Lung (tissue), 12 donors: Measurements from ENCODE around the gene COX7A2L. TPM values are rescaled to one million over a fixed set of nuclear protein-coding genes. Genes with fewer than 3 reads are reported as not detected.
"Not testable (repeated sequence)": the region's sequence is repeated elsewhere in the genome, so short reads cannot be mapped to it uniquely, and the experiment has no call there.

Experiments used
- ATAC-seq: fragments of 200-7000 bp; cut with Tn5 transposase; one replicate; pipeline ENCODE4 v1.9.1; 2020; ENCODE audit warnings: moderate number of reproducible peaks; ENCODE audit not compliant: insufficient read depth, low FRiP score
- DNase-seq, 3 donors: peaks; one replicate each; pipeline ENCODE4 v3.0.0-alpha.2; 2013 to 2017
- H3K27ac ChIP-seq, 2 donors: one replicate each; pipeline ENCODE4 v1.5.1; 2013; ENCODE audit warnings: mild to moderate bottlenecking in 2 of 2, moderate library complexity in 2 of 2, control low read depth in 1 of 2, inconsistent platforms in 1 of 2, low read depth in 1 of 2, low read length in 1 of 2
- H3K27me3 ChIP-seq, 3 donors: one replicate each; pipeline ENCODE4 v1.5.1; 2013; ENCODE audit warnings: low read length in 2 of 3; ENCODE audit not compliant: control insufficient read depth in 3 of 3, insufficient read depth in 3 of 3
- H3K36me3 ChIP-seq, 4 donors: one replicate each; pipeline ENCODE4 v1.5.1; 2013; ENCODE audit warnings: low read length in 4 of 4, mild to moderate bottlenecking in 1 of 4, moderate library complexity in 1 of 4; ENCODE audit not compliant: control insufficient read depth in 4 of 4, insufficient read depth in 4 of 4
- H3K4me1 ChIP-seq, 5 donors: one replicate each; pipeline ENCODE4 v1.5.1; 2013; ENCODE audit warnings: low read length in 5 of 5, mild to moderate bottlenecking in 2 of 5, moderate library complexity in 1 of 5; ENCODE audit not compliant: control insufficient read depth in 5 of 5, insufficient read depth in 5 of 5
- H3K4me3 ChIP-seq: one replicate; pipeline ENCODE4 v1.5.1; 2013; ENCODE audit warnings: mild to moderate bottlenecking, control low read depth, moderate library complexity
- H3K9ac ChIP-seq, 2 donors: one replicate each; pipeline ENCODE4 v1.5.1; 2013; ENCODE audit warnings: low read length in 2 of 2, control low read depth in 1 of 2; ENCODE audit not compliant: insufficient read depth in 1 of 2
- H3K9me3 ChIP-seq, 4 donors: one replicate each; pipeline ENCODE4 v1.5.1; 2013; ENCODE audit warnings: low read length in 3 of 4, mild to moderate bottlenecking in 1 of 4, moderate library complexity in 1 of 4; ENCODE audit not compliant: control insufficient read depth in 4 of 4, insufficient read depth in 3 of 4
- WGBS, 2 donors: extraction: QIAGEN DNeasy Blood & Tissue Kit; methylation state at CpG; one replicate each; pipeline ENCODE4 v1.1.7; 2013; 5-methylcytosine and 5-hydroxymethylcytosine counted together
- polyA plus RNA-seq, 2 donors: library from polyadenylated mRNA; stranded (reverse); fragments of 200-250 nt; gene quantifications; one replicate each; pipeline ENCODE4 v1.2.1, GENCODE V29; 2013
- total RNA-seq, 2 donors: library from RNA; depleted of rRNA in 1 of 2; stranded (reverse); fragments of >200 nt in 1 of 2; gene quantifications; one replicate each; pipeline ENCODE4 v1.2.1, GENCODE V29; 2014 to 2021
- TF ChIP-seq, protein P1 (sequence below): IDR thresholded peaks from 2 replicates; pipeline ENCODE4 v1.5.1; 2012; ENCODE audit warnings: mild to moderate bottlenecking; ENCODE audit errors: control extremely low read depth, extremely low read depth
- donor health status: control.
- donor health status: control.
- donor health status: Bipolar disorder and iron deficiency.
- donor health status: healthy.
- donor health status: DM: yes; HTN: yes; CAD: no.

Gene COX7A2L
- total and polyA plus RNA-seq, 4 donors: 80.4 to 113 (median 103) TPM

DNA sequence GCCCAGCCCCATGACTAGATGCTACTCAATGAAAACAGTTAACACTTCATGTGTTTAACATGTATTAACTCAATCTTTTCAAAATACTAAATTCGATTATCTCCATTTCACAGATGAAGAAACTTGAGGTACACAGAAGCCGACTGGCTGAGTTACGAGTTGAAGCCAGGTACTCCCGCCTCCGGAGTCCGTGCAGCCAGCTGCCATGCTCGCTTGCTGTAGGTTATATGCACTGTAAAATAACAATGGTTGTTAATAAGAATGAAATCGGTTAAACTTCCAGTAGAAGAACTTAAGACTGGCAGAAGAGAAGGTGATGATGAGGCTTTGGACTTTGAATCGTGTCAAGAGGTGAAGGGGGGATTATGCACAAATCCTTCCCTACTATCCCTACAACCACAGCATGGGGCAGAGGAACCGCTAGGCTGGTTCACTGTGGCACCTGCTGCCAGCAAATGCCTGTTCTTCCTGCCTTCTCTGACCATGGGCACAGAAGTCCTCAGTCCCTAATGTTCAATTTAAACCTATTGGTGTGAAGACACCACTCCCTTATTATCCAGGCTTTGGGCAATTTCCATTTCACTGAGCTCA lies 25.4 kb downstream of the COX7A2L start:
- H3K9ac ChIP-seq: no peak overlapping the region
- 97 to 98% methylated on average over 10 of the region's 10 CpGs for WGBS, 2 donors
- H3K27me3 ChIP-seq: no peaks in the 10 kb centered on the region
- H3K4me3 ChIP-seq: no peak overlapping the region
- no peak overlapping the region for H3K27ac ChIP-seq
- TF ChIP-seq, protein P1, sequence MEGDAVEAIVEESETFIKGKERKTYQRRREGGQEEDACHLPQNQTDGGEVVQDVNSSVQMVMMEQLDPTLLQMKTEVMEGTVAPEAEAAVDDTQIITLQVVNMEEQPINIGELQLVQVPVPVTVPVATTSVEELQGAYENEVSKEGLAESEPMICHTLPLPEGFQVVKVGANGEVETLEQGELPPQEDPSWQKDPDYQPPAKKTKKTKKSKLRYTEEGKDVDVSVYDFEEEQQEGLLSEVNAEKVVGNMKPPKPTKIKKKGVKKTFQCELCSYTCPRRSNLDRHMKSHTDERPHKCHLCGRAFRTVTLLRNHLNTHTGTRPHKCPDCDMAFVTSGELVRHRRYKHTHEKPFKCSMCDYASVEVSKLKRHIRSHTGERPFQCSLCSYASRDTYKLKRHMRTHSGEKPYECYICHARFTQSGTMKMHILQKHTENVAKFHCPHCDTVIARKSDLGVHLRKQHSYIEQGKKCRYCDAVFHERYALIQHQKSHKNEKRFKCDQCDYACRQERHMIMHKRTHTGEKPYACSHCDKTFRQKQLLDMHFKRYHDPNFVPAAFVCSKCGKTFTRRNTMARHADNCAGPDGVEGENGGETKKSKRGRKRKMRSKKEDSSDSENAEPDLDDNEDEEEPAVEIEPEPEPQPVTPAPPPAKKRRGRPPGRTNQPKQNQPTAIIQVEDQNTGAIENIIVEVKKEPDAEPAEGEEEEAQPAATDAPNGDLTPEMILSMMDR: no peak
- DNase-seq (no peak), ATAC-seq (no peak)
- H3K36me3 ChIP-seq: peaks cover 11 to 44% (median 22%) of the 10 kb centered on the region in 4 donors
- no peaks in the 10 kb centered on the region for H3K9me3 ChIP-seq
- peaks cover 0 to 4% (median 0%) of the 10 kb centered on the region in 5 donors for H3K4me1 ChIP-seq

- H3K27me3 ChIP-seq, ATAC-seq, H3K4me1 ChIP-seq, H3K9me3 ChIP-seq, H3K9ac ChIP-seq, H3K4me3 ChIP-seq, H3K27ac ChIP-seq, DNase-seq: not testable (repeated sequence)
- H3K36me3 ChIP-seq: peaks cover 11 to 51% (median 23%) of the 10 kb centered on the region in 4 donors
- 96 to 98% methylated on average over 6 of the region's 6 CpGs for WGBS, 2 donors
These were observed 26.2 kb downstream of the COX7A2L start for GRCh38 chr2:42334865-42335264.

DNA sequence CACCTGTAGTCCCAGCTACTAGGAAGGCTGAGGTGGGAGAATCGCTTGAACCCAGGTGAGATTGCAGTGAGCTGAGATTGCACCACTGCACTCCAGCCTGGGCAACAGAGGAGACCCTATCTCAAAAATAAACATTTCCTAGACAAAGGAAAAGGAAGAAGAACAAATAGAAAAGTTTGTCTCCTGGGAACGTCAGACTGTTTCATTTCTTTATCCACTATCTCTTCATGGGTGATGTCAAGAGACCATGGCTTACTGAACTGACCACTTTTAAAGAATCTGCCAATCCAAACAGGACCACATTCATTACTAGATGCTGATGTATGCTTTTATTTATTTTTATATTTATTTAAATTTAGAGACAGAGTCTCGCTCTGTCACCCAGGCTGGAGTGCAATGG lies 26.8 kb downstream of the COX7A2L start:
- Histone ChIP-seq H3K4me1 (peaks cover 0 to 4% (median 0%) of the 10 kb centered on the region in 5 donors), H3K27ac (no peak overlapping the region), H3K4me3 (no peak overlapping the region), H3K9ac (no peak overlapping the region), H3K27me3 (no peaks in the 10 kb centered on the region), H3K9me3 (no peaks in the 10 kb centered on the region), H3K36me3 (peaks cover 16 to 58% (median 28%) of the 10 kb centered on the region in 4 donors)
- no peak for DNase-seq
- ATAC-seq: no peak
- TF ChIP-seq, protein P1: no peak
- WGBS, 2 donors: 91 to 94% methylated on average over 3 of the region's 3 CpGs

GRCh38 chr2:42333579-42333978 lies 27.4 kb downstream of the COX7A2L start:
- 94 to 95% methylated on average over 4 of the region's 4 CpGs for WGBS, 2 donors
- Histone ChIP-seq H3K4me3 (no peak overlapping the region), H3K27me3 (no peaks in the 10 kb centered on the region), H3K36me3 (peaks cover 16 to 60% (median 29%) of the 10 kb centered on the region in 4 donors), H3K9ac (no peak overlapping the region), H3K27ac (no peak overlapping the region), H3K9me3 (no peaks in the 10 kb centered on the region), H3K4me1 (peaks cover 0 to 4% (median 0%) of the 10 kb centered on the region in 5 donors)
- no peak for DNase-seq
- TF ChIP-seq, protein P1: no peak
- no peak for ATAC-seq
